Neural cell (in vitro differentiated cells): Measurements from ENCODE around the gene ST6GALNAC5.

ENCODE experiments used
- EP300 ChIP-seq: fragments of 450-650 bp; conservative IDR thresholded peaks from 2 replicates; pipeline ENCODE4 v1.6.1; 2014; ENCODE audit warnings: antibody characterized with exemption, mild to moderate bottlenecking, moderate library complexity; ENCODE audit not compliant: poor library complexity, severe bottlenecking
- EZH2 ChIP-seq: fragments of 200-600, 300-800 bp; shearing (Covaris generic), sonication (generic); IDR thresholded peaks from 2 replicates; pipeline ENCODE4 v1.6.1; 2014; ENCODE audit warnings: antibody characterized with exemption, low read length, borderline replicate concordance, mild to moderate bottlenecking; ENCODE audit not compliant: insufficient read depth, poor library complexity, severe bottlenecking
- MXI1 ChIP-seq: fragments of 450-650 bp; conservative IDR thresholded peaks from 2 replicates; pipeline ENCODE4 v1.6.1; 2014; ENCODE audit warnings: antibody characterized with exemption, mild to moderate bottlenecking; ENCODE audit not compliant: poor library complexity, severe bottlenecking
- POLR2AphosphoS5 ChIP-seq: IDR thresholded peaks from 2 replicates; pipeline ENCODE4 v1.6.1; 2012
- RAD21 ChIP-seq: fragments of 450-650 bp; conservative IDR thresholded peaks from 2 replicates; pipeline ENCODE4 v1.6.1; 2014; ENCODE audit warnings: antibody characterized with exemption, mild to moderate bottlenecking, moderate library complexity
- SMC3 ChIP-seq: fragments of 450-650 bp; conservative IDR thresholded peaks from 2 replicates; pipeline ENCODE4 v1.6.1; 2014; ENCODE audit warnings: antibody characterized with exemption, mild to moderate bottlenecking, moderate library complexity; ENCODE audit not compliant: poor library complexity
- TAF1 ChIP-seq: IDR thresholded peaks from 2 replicates; pipeline ENCODE4 v1.6.1; 2012; ENCODE audit warnings: low read depth
- TF ChIP-seq, protein P1 (sequence below): fragments of 450-650 bp; IDR thresholded peaks from 2 replicates; pipeline ENCODE4 v1.5.1; 2014; ENCODE audit warnings: antibody characterized with exemption, mild to moderate bottlenecking, moderate library complexity; ENCODE audit not compliant: poor library complexity, severe bottlenecking

GRCh38 chr1:76866566-76866965 lies 714 bp upstream of the ST6GALNAC5 start:
- no peak for TF ChIP-seq TAF1
- TF ChIP-seq, protein P1, sequence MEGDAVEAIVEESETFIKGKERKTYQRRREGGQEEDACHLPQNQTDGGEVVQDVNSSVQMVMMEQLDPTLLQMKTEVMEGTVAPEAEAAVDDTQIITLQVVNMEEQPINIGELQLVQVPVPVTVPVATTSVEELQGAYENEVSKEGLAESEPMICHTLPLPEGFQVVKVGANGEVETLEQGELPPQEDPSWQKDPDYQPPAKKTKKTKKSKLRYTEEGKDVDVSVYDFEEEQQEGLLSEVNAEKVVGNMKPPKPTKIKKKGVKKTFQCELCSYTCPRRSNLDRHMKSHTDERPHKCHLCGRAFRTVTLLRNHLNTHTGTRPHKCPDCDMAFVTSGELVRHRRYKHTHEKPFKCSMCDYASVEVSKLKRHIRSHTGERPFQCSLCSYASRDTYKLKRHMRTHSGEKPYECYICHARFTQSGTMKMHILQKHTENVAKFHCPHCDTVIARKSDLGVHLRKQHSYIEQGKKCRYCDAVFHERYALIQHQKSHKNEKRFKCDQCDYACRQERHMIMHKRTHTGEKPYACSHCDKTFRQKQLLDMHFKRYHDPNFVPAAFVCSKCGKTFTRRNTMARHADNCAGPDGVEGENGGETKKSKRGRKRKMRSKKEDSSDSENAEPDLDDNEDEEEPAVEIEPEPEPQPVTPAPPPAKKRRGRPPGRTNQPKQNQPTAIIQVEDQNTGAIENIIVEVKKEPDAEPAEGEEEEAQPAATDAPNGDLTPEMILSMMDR: no peak
- TF ChIP-seq EZH2: no peak
- TF ChIP-seq EP300: no peak
- no peak for TF ChIP-seq POLR2AphosphoS5
- no peak for TF ChIP-seq RAD21
- TF ChIP-seq SMC3: no peak
- no peak for TF ChIP-seq MXI1
